ENCODE data around the gene HECA.
"Not testable (repeated sequence)": the region's sequence is repeated elsewhere in the genome, so short reads cannot be mapped to it uniquely, and the experiment has no call there.

Gene HECA

DNA sequence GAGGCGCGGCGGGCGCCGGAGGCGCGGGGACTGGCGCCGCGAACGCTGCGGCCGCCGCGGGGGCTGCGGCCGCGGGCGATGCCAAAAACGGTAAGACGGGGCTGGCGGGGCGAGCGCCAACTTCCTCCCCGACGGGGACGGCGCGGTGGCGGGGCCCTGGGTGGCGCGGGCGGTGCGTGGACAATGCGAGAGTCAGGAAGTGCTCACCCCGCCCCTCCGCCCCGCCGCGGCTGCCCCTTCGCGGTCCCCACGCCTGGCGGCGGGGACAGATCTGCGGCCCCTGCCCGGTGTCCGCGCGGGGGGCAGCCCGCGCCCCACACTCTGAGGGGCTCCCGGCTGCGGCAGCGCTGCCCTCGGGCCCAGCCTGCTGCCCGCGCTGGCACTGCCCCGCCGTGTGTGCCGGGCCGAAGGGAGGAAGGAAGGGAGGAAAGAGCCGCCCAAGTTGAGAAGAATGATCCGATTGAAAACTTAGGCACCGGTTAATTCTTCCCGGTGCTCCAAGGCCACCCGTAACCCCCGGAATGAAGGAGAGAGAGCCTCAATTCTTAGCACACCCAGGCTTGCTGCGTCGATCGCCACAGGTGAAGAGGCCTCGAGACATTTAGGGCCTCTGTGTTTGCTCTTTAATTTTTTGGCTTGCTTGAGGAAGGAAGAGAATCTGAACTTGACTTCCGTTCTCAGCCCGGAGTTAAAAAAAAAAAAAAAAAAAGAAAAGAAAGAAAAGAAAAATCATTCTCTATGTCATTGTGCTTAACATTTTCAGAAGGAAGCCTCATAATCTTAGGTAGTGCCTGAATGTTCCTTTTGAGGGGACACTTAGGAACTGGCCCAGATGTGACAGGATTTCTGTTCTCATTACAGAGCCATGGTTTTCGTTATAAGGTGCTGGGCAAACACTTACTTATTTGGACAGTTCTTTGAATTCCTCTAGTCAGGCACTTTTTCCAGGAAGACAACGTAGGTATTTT lies 982 bp downstream of the HECA start:
- DNase-seq (ENCODE audit: low spot score) = peak; percentile 47

DNA sequence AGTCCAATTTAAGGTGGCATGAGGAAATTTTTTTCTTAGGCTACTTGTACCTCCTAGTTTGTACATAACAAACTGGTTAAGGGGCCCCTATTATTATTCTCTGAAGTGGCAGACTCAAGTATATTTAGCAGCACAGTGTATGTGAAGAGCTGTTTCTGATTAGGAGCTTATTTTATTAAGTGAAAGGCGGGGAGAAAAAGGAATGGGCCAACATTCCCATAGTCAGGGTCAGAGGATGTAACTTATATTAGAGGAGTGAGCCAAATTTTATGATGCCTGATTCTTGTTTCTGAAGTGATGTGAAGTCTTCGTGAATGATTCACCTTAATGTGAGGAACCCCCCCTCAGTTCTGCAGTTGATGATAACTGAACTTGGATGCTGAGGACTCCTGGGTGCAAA lies 2.8 kb downstream of the HECA start:
- DNase-seq (ENCODE audit: low spot score) = no peak

DNA sequence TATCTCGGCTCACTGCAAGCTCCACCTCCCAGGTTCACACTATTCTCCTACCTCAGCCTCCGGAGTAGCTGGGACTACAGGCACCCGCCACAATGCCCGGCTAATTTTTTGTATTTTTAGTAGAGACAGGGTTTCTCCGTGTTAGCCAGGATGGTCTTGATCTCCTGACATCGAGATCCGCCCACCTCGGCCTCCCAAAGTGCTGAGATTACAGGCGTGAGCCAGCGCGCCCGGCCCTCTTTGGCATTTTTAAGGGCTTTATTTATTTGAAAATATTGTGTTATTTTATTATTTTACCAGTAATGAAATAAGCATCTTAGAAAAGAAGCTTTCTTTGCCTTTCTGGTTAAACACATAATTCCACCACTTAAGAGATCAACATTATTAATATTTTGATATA lies 6.0 kb downstream of the HECA start:
- DNase-seq (ENCODE audit: low spot score) = not testable (repeated sequence)

DNA sequence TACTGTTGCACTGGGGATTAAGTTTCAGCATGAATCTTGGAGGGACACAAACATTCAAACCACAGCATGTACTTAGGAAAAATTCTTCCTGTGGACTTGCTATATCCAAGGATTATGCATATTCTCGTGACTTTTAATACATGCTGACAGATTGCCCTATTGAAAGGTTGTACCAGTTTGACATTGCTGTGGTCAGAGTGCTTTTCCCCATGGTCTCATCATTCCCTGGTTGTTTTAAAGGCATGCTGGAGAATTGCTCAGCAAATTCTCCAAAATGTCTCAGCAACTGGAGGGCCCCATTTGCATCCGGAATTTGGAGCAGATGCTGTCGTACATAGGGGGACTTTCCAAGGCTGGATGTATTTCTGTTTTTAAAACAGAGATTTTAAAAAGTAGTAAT lies 7.4 kb downstream of the HECA start:
- no peak for DNase-seq (ENCODE audit: low spot score)

GRCh38 chr6:139143111-139143510 lies 8.2 kb downstream of the HECA start:
- DNase-seq (ENCODE audit: low spot score) = no peak

GRCh38 chr6:139144490-139145085 lies 9.7 kb downstream of the HECA start:
- no peak for DNase-seq (ENCODE audit: low spot score)

DNA sequence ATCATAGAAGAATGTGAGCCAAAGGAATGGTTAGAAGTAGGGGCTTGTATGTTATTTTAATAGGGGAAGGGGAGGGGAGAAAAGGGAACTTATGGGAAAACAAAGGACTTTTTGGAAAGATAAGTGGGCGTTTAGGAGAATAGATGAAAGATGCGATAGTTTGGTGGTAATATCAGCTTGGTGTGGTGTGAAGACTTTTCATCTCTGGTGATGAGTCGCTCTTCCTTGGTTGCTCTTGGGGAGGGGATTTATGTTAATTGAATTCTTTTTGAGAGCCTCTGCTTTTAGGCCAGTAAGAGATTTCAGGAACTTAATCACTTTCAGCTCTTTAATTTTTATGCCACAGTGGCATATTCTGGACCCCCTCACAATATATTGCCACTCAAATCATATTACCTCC lies 10.8 kb downstream of the HECA start:
- no peak for DNase-seq (ENCODE audit: low spot score)

DNA sequence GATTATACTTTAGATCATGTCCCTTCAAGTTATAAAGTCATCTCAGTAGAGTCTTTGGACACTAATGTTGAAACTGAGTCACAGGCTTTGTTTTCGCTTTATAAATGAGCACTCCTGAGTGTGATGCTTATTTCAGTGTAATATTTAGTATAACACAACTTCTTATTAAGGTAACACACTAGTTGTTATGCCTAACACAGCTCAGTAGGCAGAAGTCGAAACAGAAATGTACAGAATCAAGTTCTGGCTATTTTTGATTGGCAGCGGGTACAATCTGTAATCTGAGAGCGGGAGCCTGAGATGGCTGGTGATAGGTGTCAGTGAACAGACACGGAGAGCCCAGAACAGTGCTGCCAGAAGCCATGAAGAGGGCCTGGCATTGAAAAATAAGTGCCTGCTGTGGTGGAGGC lies 11.4 kb downstream of the HECA start:
- no peak for DNase-seq (ENCODE audit: low spot score)

DNA sequence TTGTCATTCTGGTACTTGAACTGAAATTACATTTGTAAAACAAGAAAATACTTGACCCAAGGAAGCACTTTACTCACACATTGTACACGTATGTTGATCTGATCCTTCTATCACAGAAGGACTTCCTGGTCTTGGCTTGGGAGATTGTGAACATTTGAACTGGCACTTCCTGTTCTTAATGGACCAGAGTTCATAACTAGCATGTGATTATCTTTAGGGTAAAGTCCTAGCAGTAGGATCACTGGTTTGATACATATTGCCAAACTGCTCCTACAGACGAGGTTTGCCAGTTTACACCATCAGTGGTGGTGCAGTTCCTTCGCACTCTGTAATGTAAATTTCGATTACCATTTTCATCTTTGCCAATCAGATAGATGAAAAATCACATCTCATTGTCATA lies 12.7 kb downstream of the HECA start:
- DNase-seq (ENCODE audit: low spot score) = no peak

GRCh38 chr6:139148557-139149235 lies 13.8 kb downstream of the HECA start:
- no peak for DNase-seq (ENCODE audit: low spot score)

DNA sequence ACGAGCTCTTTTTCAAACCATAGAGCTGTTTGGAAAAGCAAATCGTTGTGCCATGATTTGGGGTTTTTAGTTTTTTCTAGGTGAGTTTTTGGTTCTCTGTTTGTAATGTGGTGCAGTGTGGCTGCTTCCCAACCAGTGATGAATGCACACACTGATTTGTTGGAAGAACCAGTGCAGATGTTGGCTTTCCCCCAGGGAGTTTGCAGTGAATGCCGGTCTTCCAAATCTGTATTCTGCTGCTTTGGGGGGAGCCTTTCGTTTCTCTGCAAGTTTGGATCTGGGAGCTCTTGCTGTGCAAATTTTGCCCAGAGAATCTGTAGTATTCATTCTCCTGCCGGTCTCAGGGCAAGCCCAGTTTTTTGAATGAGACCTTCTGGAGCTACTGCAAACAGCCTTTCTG lies 14.5 kb downstream of the HECA start:
- DNase-seq (ENCODE audit: low spot score) = no peak

- no peak for DNase-seq (ENCODE audit: low spot score)
Measured at GRCh38 chr6:139150920-139151319, 16.0 kb downstream of the HECA start.

GRCh38 chr6:139151425-139152087 lies 16.7 kb downstream of the HECA start:
- DNase-seq (ENCODE audit: low spot score) = no peak

DNA sequence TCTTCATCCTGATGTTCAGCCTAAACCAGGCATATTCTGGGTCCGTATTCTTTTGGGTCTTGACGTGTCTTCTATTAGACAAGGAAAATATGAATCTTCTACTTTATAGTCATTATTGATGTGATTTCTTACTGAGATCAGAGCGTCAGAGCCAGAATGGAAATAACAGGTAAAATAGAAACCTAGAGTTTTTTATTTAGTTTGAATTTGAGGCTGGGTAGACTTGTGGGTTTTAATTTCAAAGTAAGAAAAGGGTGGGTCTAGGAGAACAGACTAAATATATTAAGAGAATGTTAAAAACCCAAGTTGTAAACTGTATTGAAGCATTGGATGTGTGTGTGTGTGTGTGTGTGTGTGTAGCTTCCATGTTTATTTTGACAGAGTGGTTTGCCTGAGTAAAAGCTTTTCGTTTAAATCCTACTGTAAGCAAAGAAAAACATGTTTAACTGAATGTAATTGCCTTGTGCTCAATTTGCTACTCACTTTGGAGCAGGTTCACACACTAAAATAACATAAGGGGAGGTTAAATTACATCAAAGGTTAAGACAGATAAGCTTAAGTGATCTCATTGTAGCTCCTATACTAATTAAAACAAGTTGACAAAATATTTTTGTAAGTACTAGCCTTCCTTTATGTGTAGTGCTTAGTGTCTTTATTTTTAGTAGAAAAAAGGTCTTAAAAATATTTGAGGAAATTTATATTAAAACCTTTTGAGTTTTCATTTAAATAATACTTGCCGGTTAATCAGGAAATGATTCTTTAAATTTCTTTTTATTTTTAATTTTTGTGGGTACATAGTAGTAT lies 17.4 kb downstream of the HECA start:
- no peak for DNase-seq (ENCODE audit: low spot score)

- no peak for DNase-seq (ENCODE audit: low spot score)
Measured at GRCh38 chr6:139152892-139153271, 18.0 kb downstream of the HECA start.

DNA sequence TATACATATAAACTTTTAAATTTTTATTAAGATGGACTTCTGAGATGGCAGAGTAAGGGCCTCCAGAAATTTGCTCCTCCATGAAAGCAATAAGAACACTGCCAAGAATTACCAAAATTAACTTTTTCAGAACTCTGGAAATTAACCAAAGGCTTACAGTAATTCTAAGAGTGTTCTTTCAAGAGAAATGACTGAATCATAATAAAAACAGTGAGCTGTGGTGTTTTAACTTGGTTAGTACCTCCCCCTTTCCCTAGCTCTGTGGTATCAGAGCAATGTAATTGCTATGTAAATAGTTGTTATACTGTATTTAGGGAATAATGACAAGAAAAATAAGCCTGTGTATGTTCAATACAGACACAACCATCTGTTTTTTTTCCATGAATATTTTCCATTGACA lies 19.0 kb downstream of the HECA start:
- no peak for DNase-seq (ENCODE audit: low spot score)

GRCh38 chr6:139154881-139155547 lies 20.1 kb downstream of the HECA start:
- DNase-seq (ENCODE audit: low spot score) = no peak

DNA sequence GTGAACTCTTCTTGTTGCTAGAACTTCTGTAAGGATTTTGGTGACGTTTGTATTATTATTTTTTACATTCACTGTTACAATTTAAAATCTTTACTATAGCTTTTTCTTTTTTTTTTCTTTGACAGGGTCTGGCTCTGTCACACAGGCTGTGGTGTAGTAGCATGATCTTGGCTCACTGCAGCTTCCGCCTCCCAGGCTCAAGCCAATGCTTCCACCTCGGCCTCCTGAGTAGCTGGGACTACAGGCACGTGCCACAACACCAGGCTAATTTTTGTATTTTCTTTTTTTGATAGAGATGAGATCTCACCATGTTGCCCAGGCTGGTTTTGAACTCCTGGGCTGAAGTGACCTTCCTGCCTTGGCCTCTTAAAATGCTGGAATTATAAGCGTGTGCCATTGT lies 21.2 kb downstream of the HECA start:
- DNase-seq (ENCODE audit: low spot score) = no peak

DNA sequence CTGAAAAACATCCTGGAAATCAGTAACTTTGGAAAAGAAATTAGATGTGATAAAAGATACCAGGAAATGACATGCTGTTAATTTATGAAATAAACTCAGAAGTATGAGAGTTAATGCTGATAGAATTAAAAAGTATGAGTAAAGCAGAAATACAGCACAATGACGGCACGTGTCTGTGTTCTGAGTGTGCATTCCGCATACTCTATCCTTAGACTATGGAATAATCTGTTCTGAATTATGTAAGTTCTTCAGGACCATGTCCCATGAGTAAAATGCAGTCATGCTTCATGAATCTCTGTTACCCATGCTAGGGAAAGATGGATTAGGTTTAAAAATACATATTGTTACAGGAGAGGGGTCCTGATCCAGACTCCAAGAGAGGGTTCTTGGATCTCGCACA lies 21.7 kb downstream of the HECA start:
- no peak for DNase-seq (ENCODE audit: low spot score)

DNA sequence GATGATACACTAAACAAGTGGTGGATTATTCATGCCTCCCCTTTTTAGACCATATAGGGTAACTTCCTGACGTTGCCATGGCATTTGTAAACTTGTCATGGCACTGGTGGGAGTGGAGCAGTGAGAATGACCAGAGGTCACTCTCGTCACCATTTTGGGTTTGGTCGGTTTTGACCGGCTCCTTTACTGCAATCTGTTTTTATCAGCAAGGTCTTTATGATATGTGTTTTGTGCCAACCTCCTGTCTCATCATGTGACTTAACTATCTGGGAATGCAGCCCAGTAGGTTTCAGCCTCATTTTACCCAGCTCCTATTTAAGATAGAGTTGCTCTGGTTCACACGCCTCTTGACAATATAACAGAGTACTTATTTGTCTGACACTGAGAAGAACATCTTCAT lies 22.2 kb downstream of the HECA start:
- not testable (repeated sequence) for DNase-seq (ENCODE audit: low spot score)

DNA sequence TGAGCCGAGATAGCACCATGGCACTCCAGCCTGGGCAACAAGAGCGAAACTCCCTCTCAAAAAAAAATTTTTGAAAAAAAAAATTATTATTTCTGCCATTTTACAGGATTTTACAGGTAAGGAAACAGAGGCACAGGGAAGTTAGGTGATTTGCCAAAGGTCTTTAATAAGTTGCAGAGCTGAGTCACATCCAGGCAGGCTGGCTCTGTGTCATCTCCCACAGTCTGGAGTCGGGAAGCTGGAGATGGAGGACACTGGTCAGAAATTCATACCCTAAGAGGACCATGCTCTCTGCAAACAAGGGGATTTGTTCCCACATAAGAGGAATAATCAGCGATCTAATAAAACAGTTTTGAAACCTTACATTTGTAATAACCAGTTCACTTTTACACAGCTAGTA lies 24.1 kb downstream of the HECA start:
- DNase-seq (ENCODE audit: low spot score) = no peak

All from hematopoietic multipotent progenitor cell treated with erythropoietin and hydrocortisone succinate and interleukin-3 and kit ligand, for 15 days (in vitro differentiated cells).